Measurements from ENCODE around the gene AGBL4. TPM values are rescaled to one million over a fixed set of nuclear protein-coding genes. Genes with fewer than 3 reads are reported as not detected.

The AGBL4 gene
- total and polyA plus RNA-seq, 9 of the 15 experiments (the other 6 are each of a cell fraction or from before 2014, with no cell fraction given): 0.11 TPM; not detected in 7

DNA sequence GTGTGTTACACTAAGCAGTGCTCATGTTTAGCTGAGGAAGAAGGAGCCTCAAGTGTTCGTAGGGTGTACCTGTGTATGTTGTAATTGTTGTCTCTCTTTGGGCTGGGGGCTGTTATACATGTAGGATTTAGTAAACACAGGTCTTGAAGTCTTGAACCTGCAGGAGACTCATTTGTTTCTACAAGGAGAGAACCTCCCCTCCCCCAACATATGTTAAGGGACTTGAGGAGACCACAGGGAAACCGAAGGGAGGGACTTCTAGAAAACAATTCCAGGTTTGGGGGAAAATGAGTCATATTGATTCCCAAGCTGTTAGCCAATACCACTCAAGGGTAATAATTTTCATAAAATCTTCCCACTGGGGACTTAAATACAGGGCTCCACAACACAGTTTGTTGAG lies 25.0 kb upstream of the AGBL4 start (continued):
- TF ChIP-seq, protein P1, sequence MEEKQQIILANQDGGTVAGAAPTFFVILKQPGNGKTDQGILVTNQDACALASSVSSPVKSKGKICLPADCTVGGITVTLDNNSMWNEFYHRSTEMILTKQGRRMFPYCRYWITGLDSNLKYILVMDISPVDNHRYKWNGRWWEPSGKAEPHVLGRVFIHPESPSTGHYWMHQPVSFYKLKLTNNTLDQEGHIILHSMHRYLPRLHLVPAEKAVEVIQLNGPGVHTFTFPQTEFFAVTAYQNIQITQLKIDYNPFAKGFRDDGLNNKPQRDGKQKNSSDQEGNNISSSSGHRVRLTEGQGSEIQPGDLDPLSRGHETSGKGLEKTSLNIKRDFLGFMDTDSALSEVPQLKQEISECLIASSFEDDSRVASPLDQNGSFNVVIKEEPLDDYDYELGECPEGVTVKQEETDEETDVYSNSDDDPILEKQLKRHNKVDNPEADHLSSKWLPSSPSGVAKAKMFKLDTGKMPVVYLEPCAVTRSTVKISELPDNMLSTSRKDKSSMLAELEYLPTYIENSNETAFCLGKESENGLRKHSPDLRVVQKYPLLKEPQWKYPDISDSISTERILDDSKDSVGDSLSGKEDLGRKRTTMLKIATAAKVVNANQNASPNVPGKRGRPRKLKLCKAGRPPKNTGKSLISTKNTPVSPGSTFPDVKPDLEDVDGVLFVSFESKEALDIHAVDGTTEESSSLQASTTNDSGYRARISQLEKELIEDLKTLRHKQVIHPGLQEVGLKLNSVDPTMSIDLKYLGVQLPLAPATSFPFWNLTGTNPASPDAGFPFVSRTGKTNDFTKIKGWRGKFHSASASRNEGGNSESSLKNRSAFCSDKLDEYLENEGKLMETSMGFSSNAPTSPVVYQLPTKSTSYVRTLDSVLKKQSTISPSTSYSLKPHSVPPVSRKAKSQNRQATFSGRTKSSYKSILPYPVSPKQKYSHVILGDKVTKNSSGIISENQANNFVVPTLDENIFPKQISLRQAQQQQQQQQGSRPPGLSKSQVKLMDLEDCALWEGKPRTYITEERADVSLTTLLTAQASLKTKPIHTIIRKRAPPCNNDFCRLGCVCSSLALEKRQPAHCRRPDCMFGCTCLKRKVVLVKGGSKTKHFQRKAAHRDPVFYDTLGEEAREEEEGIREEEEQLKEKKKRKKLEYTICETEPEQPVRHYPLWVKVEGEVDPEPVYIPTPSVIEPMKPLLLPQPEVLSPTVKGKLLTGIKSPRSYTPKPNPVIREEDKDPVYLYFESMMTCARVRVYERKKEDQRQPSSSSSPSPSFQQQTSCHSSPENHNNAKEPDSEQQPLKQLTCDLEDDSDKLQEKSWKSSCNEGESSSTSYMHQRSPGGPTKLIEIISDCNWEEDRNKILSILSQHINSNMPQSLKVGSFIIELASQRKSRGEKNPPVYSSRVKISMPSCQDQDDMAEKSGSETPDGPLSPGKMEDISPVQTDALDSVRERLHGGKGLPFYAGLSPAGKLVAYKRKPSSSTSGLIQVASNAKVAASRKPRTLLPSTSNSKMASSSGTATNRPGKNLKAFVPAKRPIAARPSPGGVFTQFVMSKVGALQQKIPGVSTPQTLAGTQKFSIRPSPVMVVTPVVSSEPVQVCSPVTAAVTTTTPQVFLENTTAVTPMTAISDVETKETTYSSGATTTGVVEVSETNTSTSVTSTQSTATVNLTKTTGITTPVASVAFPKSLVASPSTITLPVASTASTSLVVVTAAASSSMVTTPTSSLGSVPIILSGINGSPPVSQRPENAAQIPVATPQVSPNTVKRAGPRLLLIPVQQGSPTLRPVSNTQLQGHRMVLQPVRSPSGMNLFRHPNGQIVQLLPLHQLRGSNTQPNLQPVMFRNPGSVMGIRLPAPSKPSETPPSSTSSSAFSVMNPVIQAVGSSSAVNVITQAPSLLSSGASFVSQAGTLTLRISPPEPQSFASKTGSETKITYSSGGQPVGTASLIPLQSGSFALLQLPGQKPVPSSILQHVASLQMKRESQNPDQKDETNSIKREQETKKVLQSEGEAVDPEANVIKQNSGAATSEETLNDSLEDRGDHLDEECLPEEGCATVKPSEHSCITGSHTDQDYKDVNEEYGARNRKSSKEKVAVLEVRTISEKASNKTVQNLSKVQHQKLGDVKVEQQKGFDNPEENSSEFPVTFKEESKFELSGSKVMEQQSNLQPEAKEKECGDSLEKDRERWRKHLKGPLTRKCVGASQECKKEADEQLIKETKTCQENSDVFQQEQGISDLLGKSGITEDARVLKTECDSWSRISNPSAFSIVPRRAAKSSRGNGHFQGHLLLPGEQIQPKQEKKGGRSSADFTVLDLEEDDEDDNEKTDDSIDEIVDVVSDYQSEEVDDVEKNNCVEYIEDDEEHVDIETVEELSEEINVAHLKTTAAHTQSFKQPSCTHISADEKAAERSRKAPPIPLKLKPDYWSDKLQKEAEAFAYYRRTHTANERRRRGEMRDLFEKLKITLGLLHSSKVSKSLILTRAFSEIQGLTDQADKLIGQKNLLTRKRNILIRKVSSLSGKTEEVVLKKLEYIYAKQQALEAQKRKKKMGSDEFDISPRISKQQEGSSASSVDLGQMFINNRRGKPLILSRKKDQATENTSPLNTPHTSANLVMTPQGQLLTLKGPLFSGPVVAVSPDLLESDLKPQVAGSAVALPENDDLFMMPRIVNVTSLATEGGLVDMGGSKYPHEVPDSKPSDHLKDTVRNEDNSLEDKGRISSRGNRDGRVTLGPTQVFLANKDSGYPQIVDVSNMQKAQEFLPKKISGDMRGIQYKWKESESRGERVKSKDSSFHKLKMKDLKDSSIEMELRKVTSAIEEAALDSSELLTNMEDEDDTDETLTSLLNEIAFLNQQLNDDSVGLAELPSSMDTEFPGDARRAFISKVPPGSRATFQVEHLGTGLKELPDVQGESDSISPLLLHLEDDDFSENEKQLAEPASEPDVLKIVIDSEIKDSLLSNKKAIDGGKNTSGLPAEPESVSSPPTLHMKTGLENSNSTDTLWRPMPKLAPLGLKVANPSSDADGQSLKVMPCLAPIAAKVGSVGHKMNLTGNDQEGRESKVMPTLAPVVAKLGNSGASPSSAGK (IDR thresholded peaks at IDR 0.05): no peak
- TF ChIP-seq CSDE1 (IDR thresholded peaks at IDR 0.05): no peak
